Cardiac muscle cell (in vitro differentiated cells and primary cell): ENCODE measurements around the gene BABAM1. TPM values are rescaled to one million over a fixed set of nuclear protein-coding genes. Genes with fewer than 3 reads are reported as not detected.
"Not testable (repeated sequence)": the region's sequence is repeated elsewhere in the genome, so short reads cannot be mapped to it uniquely, and the experiment has no call there.

Experiments
- DNase-seq, 2 donors: peaks; one replicate each; pipeline versions ENCODE4 v3.0.0 to v3.0.0-alpha.2; 2010 to 2017; ENCODE audit warnings: low read depth in 1 of 2, low spot score in 1 of 2
- H3K27ac ChIP-seq: fragments of 200-600 bp; sonication (generic); 2 replicates; pipeline ENCODE4 v1.5.1; 2016
- H3K27me3 ChIP-seq: fragments of 200-600 bp; sonication (generic); 2 replicates; pipeline ENCODE4 v1.6.0; 2016; ENCODE audit warnings: control low read depth
- H3K36me3 ChIP-seq: fragments of 200-600 bp; sonication (generic); 2 replicates; pipeline ENCODE4 v1.5.1; 2016; ENCODE audit warnings: control low read depth
- H3K4me1 ChIP-seq: fragments of 200-600 bp; sonication (generic); 2 replicates; pipeline ENCODE4 v1.8.1; 2017; ENCODE audit warnings: low read depth, mild to moderate bottlenecking, mixed run types
- H3K4me3 ChIP-seq: fragments of 200-600 bp; sonication (generic); 2 replicates; pipeline ENCODE4 v1.5.1; 2016; ENCODE audit warnings: mild to moderate bottlenecking
- H3K9me3 ChIP-seq: fragments of 200-600 bp; sonication (generic); 2 replicates; pipeline ENCODE4 v1.5.1; 2017; ENCODE audit warnings: low read depth, mild to moderate bottlenecking, control low read depth
- polyA plus RNA-seq: library from polyadenylated mRNA; unstranded; fragments of >200 nt; fragmentation: Nextera tagmentation; extraction: Ambion mirVana; gene quantifications from 2 replicates; pipeline ENCODE4 v1.2.1, GENCODE V29; 2016
- total RNA-seq: library from RNA; depleted of rRNA; stranded (reverse); fragments of >200 nt; gene quantifications from 2 replicates; pipeline ENCODE4 v1.2.3, GENCODE V29; 2016
- TF ChIP-seq, protein P1 (sequence below): IDR thresholded peaks from 2 replicates; pipeline ENCODE4 v1.5.1; 2012; ENCODE audit warnings: low read depth, mild to moderate bottlenecking, low read length

The BABAM1 gene
- total and polyA plus RNA-seq, 2 experiments from 2014 or later, result 136 to 141 TPM

DNA sequence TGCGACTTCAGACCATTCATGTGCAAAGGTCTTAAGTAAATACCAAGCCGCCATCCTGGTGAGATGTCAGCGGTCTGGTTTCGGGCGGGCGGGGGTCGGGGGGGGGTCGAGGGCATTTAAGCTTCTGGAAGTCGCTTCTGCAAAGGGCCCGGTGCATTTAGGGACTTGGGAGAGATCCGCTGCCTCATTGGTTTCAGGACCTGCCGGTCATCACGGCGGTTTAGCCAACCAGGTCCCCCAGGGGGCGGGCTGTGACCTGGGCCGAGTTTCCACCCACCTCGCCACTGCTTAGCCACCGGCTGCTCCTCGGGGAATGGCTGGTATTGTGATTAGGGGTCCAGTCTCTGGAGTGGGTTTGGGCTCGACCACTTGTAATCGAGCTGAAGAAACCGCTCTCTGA, 22.2 kb downstream of the BABAM1 start:
- H3K27me3 ChIP-seq, result no peaks in the 10 kb centered on the region
- no peaks in the 10 kb centered on the region for H3K4me1 ChIP-seq
- H3K9me3 ChIP-seq, result no peaks in the 10 kb centered on the region
- peak; percentile 92 to 95 for DNase-seq
- no peak overlapping the region for H3K27ac ChIP-seq
- no peaks in the 10 kb centered on the region for H3K36me3 ChIP-seq
- TF ChIP-seq, protein P1, sequence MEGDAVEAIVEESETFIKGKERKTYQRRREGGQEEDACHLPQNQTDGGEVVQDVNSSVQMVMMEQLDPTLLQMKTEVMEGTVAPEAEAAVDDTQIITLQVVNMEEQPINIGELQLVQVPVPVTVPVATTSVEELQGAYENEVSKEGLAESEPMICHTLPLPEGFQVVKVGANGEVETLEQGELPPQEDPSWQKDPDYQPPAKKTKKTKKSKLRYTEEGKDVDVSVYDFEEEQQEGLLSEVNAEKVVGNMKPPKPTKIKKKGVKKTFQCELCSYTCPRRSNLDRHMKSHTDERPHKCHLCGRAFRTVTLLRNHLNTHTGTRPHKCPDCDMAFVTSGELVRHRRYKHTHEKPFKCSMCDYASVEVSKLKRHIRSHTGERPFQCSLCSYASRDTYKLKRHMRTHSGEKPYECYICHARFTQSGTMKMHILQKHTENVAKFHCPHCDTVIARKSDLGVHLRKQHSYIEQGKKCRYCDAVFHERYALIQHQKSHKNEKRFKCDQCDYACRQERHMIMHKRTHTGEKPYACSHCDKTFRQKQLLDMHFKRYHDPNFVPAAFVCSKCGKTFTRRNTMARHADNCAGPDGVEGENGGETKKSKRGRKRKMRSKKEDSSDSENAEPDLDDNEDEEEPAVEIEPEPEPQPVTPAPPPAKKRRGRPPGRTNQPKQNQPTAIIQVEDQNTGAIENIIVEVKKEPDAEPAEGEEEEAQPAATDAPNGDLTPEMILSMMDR, result no peak
- peak overlapping the region; percentile 11 for H3K4me3 ChIP-seq

DNA sequence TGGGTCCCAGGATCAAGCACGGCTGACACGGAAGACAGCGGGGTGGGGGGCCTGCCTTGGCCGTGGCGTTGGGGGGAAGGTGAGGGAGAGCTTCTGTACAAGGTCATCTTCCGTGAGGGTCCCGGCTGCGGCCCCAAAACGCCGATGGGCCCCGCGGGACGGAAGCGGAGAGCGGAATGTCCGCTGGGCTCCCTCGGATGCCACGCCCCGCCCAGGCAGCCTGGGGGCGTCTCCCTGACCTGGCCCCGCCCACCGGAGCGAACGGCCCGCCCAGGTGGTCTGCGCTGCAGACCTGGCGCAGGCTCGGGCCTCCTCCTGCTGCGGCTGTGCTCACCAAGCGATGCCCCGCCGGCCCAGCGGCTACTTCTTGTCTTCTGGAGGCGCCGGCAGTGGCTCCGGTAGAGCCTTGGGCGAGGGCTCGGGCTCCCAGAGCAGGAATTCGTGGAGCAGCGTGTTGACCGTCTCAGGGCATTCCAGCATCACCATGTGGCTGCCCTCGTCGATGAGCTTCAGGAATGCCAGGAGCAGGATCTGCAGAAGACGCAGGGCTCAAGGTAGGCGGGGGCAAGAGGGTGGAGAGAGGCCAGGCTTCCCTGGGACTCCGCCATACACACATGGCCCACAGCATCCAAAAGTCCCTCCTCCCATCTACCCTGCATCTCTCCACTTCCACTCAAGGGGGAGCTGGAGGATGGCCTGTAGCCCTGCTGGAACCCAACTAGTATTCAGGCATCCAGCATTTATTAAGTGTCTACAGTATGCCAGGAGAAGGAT, 25.2 kb downstream of the BABAM1 start:
- H3K36me3 ChIP-seq, result no peaks in the 10 kb centered on the region
- peak overlapping the region; percentile 78 for H3K27ac ChIP-seq

GRCh38 chr19:17293605-17294004, 26.4 kb downstream of the BABAM1 start:
- TF ChIP-seq, protein P1, result no peak
- DNase-seq, result no peak
- Histone ChIP-seq H3K9me3 (no peaks in the 10 kb centered on the region), H3K27ac (no peak overlapping the region), H3K36me3 (no peaks in the 10 kb centered on the region), H3K4me1 (no peaks in the 10 kb centered on the region), H3K4me3 (no peak overlapping the region), H3K27me3 (no peaks in the 10 kb centered on the region)

More for the DNA sequence above, 25.2 kb downstream of the BABAM1 start:
- H3K27me3 ChIP-seq, result no peaks in the 10 kb centered on the region
- H3K4me3 ChIP-seq, result peak overlapping the region; percentile 23
- no peaks in the 10 kb centered on the region for H3K4me1 ChIP-seq
- peak; percentile 84 to 92 for DNase-seq
- TF ChIP-seq, protein P1, result peak; percentile 76
- no peaks in the 10 kb centered on the region for H3K9me3 ChIP-seq

- TF ChIP-seq, protein P1, result no peak
- peak in 1 of 2 donors; percentile 22 for DNase-seq
Measured at GRCh38 chr19:17294051-17294891, 27.0 kb downstream of the BABAM1 start.

GRCh38 chr19:17295551-17295950, 28.3 kb downstream of the BABAM1 start:
- not testable (repeated sequence) for H3K36me3 ChIP-seq, H3K4me1 ChIP-seq, H3K4me3 ChIP-seq, H3K27me3 ChIP-seq, DNase-seq, H3K9me3 ChIP-seq, H3K27ac ChIP-seq

More at GRCh38 chr19:17294051-17294891, 27.0 kb downstream of the BABAM1 start:
- Histone ChIP-seq H3K4me3 (no peak overlapping the region), H3K4me1 (no peaks in the 10 kb centered on the region), H3K36me3 (no peaks in the 10 kb centered on the region), H3K9me3 (no peaks in the 10 kb centered on the region), H3K27me3 (no peaks in the 10 kb centered on the region), H3K27ac (no peak overlapping the region)

- H3K36me3 ChIP-seq, result no peaks in the 10 kb centered on the region
- no peaks in the 10 kb centered on the region for H3K4me1 ChIP-seq
- no peaks in the 10 kb centered on the region for H3K27me3 ChIP-seq
- no peaks in the 10 kb centered on the region for H3K9me3 ChIP-seq
- DNase-seq, result no peak
- TF ChIP-seq, protein P1, result no peak
- no peak overlapping the region for H3K27ac ChIP-seq
- no peak overlapping the region for H3K4me3 ChIP-seq
Measured at GRCh38 chr19:17296273-17296672, 29.0 kb downstream of the BABAM1 start.
